GM18517 (cell line): ENCODE data around the gene KIAA0753.

Experiments used
- ATAC-seq: cut with Tn5 transposase; IDR thresholded peaks from one replicate; pipeline ENCODE4 v1.9.1; 2021; ENCODE audit warnings: mild to moderate bottlenecking, moderate library complexity; ENCODE audit not compliant: unreplicated experiment

Gene KIAA0753

GRCh38 chr17:6528557-6528956 is 112.0 kb downstream of the KIAA0753 start:
- no peak for ATAC-seq
